ENCODE results near the gene OXCT1. TPM values are rescaled to one million over a fixed set of nuclear protein-coding genes. Genes with fewer than 3 reads are reported as not detected.

Gene OXCT1
- total RNA-seq, 1 experiment from 2014 or later, result 20.6 TPM

GRCh38 chr5:41812156-41812555 is 58.1 kb downstream of the OXCT1 start:
- Mint-ChIP-seq H3K27ac (no peak overlapping the region), H3K27me3 (ENCODE audit: low read depth) (no peaks in the 10 kb centered on the region), H3K36me3 (no peaks in the 10 kb centered on the region), H3K9me3 (peaks cover 3% of the 10 kb centered on the region), H3K4me3 (no peak overlapping the region), H3K4me1 (no peaks in the 10 kb centered on the region)
- TF ChIP-seq IRF1 (CRISPR knock-in tag; IDR thresholded peaks at IDR 0.05) (no peak), ZNF532 (CRISPR knock-in tag; IDR thresholded peaks at IDR 0.05; ENCODE audit: borderline replicate concordance) (no peak), ZNF317 (CRISPR knock-in tag; IDR thresholded peaks at IDR 0.05; ENCODE audit: borderline replicate concordance, low read depth) (no peak), SMAD4 (CRISPR knock-in tag; IDR thresholded peaks at IDR 0.05) (no peak), ERG (CRISPR knock-in tag; IDR thresholded peaks at IDR 0.05) (no peak), NR1H2 (CRISPR knock-in tag; IDR thresholded peaks at IDR 0.05) (no peak), ZNF219 (CRISPR knock-in tag; IDR thresholded peaks at IDR 0.05; ENCODE audit: borderline replicate concordance) (no peak), ETV6 (CRISPR knock-in tag; IDR thresholded peaks at IDR 0.05) (no peak), NFYB (CRISPR knock-in tag; conservative IDR thresholded peaks at IDR 0.05; ENCODE audit: low read depth) (no peak), ZNF512 (CRISPR knock-in tag; IDR thresholded peaks at IDR 0.05; ENCODE audit: borderline replicate concordance) (no peak), ATF6 (CRISPR knock-in tag; IDR thresholded peaks at IDR 0.05) (no peak), USF2 (CRISPR knock-in tag; IDR thresholded peaks at IDR 0.05) (no peak), ELF4 (CRISPR knock-in tag; IDR thresholded peaks at IDR 0.05; ENCODE audit: low read depth) (no peak), ZNF396 (CRISPR knock-in tag; IDR thresholded peaks at IDR 0.05; ENCODE audit: borderline replicate concordance) (no peak), TEAD1 (CRISPR knock-in tag; IDR thresholded peaks at IDR 0.05) (no peak), PRRX2 (CRISPR knock-in tag; IDR thresholded peaks at IDR 0.05) (no peak), ZBTB21 (CRISPR knock-in tag; IDR thresholded peaks at IDR 0.05; ENCODE audit: borderline replicate concordance) (no peak), E2F4 (CRISPR knock-in tag; IDR thresholded peaks at IDR 0.05; ENCODE audit: borderline replicate concordance, low read depth) (no peak)
- ChIA-PET POLR2A (no interaction called here), CTCF (no interaction called here)
- DNase-seq (ENCODE audit: low spot score), result no peak
- no peak for ATAC-seq

Measured in WTC11 (cell line).